ENCODE results near the gene SIRPG.
A peak's percentile ranks its signal among the peaks of the same experiment; 100 is the strongest.
"Not testable (repeated sequence)": the region's sequence is repeated elsewhere in the genome, so short reads cannot be mapped to it uniquely, and the experiment has no call there.

SIRPG gene

DNA sequence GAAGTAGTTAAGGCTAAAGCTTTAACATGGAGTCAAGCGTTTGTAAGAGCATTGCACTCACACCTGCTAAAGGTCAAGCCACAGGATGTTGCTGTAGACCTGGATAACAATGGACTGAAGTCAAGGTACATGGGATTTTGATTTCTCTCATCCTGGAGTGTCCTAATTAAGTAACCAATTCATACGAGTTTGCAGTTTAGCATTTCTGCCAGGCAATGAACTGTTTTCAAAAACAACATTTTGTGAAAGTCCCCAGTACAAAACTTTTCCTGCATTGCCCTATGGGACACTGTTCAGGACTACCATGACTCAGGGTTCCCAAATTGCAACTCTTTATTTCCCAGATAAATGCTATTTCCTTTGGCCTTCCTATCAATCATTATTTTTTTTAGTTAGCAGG is 20.4 kb downstream of the SIRPG start:
- no peak for DNase-seq (ENCODE audit: extremely low read depth in 1 of 2, low read depth in 1 of 2)

- DNase-seq (ENCODE audit: extremely low read depth in 1 of 2, low read depth in 1 of 2) = no peak
Observed at GRCh38 chr20:1636621-1637020, 21.0 kb downstream of the SIRPG start.

DNA sequence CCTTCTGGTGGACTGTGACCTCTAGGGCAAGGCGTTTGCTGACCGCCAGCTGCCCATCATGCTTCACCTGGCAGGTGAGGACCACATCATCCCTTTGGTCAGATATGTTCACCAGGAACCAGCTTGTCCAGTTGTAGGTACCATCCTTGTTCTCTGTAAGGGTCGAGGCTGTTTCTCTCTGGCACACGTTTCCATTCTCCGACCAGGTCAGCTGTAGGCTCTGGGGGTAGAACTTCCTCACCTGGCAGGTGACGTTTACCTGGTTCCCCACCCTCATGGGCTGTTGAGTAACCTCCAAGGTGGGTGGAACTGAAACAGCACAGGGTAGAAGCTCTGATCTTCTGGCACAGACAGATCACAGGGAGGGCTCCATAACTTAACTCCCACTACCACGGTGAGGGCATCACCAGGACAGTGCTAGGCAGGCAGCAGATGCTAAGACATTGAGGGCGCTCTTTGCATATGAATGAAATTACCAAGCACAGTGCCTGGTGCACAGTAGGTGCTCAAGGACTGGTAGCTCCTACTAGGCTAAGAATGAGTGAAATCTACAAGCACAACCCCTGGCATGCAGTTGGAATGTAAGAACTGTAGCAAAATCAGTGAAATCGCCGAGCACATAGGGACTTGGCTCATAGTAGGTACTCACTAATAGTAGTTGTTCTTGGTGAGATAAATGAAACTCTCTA is 22.1 kb downstream of the SIRPG start:
- DNase-seq (ENCODE audit: extremely low read depth in 1 of 2, low read depth in 1 of 2) = no peak

DNA sequence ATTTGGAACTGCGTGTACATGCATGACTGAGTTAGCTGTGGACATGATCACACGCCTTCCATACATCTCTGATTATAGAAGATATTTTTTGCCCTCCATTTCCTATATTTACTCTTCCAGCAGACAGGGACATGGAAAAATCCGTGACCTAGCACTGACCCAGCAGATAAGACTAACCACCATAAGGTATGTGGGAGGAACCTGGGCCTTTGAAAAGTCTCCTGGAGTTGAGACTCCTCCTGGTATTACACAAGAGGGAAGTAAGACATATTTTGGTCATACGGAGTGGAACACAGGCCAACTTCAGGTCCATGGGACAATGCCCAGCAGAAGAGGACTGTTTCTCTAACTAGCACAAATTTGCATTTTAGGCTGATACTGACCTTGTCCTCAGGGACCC is 24.0 kb downstream of the SIRPG start:
- no peak for DNase-seq (ENCODE audit: extremely low read depth in 1 of 2, low read depth in 1 of 2)

DNA sequence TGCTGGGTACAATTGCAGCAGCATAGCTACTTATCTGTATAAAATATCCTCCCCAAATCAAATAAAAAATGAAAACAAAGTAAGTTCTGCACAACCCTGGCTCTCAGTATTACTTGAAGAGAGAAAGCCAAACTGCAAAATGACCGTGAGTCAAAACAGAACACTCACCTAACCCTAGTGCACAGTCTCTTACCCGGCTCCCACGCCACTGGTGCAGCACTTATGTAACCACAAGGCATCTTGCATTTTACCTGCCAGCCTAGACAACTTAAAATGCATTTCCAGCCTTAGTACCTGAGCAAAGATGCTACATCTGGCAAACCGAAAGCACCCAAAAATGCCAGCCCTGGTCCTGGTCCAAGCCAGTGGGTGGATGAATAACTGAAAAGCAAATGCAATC is 25.4 kb downstream of the SIRPG start:
- peak in 1 of 2 donors; percentile 38 for DNase-seq (ENCODE audit: extremely low read depth in 1 of 2, low read depth in 1 of 2)

DNA sequence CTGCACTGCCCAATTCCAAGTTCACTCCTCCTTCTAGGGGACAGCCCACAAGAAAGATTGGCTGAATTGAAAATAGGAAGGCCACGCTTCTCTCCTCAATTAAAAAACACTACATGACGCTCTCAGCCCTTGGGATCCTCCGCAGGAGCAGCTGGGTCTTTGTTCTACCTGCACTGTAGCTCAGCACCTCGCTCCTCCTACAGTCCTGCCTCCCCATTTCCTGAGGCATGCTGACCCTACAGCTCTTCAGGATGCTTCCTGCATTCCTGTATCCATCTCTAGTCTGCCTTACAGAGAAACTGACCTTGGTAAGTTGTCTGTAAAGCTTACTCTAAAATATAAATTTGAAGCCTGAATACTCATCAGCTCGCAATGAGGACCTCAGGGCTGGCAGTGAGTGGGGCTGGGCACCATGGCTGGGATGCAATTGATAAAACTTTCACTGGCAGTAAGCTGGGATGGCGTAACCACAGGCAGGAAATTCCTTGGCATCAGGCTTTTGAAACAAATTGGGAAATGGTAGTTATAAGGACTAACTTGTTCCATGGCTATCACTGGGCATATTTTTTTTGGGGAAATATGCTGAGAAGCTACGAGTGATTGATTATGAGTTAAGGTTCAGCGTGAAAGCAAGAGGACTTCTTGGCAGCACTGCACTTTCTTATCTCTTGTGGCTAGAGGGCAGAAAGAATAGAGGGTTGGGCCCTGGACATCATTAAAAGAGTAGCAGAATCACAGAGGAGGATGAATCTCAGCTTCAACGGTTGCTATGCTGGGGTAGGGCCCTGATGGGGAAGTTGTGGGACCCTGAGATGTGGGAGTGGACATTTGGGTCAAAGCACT is 26.0 kb downstream of the SIRPG start:
- DNase-seq (ENCODE audit: extremely low read depth in 1 of 2, low read depth in 1 of 2) = no peak

DNA sequence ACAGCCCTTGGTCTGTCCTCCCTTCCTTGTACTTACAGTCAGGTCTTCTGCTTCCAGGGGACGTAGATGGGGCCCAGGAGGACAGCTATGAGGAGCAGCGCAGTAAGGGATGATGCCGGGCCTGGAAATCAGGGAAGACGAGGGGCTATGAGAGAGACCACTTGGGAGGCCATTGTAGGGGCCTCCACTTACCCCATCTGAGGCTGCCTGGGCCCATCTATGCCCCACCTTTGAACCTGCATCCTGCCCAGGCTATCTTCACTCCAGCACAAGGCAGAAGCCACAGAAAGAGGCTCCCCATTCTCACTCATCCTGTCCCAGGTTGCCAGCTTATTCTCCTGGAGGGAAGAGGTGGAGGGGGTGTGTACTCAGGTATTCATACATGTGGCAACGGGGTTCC is 27.4 kb downstream of the SIRPG start:
- DNase-seq (ENCODE audit: extremely low read depth in 1 of 2, low read depth in 1 of 2) = no peak

DNA sequence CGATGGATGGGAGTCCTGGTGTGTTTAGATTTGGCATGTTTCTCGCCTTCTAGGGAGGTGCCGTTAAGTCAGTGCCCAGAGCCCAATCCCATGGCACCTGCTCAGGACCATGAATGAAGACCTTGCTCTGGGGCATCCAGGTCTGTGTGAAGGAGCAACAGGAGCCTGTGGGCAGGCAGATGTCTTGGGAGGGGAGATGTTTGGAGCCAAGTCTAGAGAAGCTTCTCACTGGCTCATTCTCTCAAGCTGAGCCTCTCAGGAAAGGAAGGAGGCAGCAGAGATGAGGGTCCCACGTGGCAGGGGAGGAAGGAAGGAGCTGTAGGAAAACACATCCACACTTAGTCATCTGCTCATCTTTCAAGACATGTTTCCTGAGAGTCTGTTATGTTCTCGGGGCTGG is 28.3 kb downstream of the SIRPG start:
- no peak for DNase-seq (ENCODE audit: extremely low read depth in 1 of 2, low read depth in 1 of 2)

DNA sequence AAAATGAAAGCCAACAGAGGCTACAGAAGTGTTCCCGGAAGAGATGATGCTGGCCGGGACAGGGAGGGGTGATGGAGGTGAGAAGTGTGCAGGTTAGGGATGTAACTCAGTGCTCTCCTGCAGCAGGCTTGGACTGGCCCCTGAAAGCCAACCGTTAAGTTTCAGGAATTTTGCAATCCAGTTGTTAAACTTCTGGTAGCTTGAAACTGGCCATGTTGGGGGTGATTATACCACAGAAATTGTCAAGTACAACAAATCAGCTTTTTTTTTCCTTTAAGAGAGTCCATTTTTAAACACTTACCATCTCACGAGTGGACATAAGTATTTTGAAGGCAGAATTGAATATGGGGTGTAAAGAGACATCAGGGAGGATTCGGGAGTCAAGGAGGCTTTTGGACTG is 29.0 kb downstream of the SIRPG start:
- DNase-seq (ENCODE audit: extremely low read depth in 1 of 2, low read depth in 1 of 2) = no peak

- no peak for DNase-seq (ENCODE audit: extremely low read depth in 1 of 2, low read depth in 1 of 2)
Observed at GRCh38 chr20:1627200-1627550, 30.4 kb downstream of the SIRPG start.

DNA sequence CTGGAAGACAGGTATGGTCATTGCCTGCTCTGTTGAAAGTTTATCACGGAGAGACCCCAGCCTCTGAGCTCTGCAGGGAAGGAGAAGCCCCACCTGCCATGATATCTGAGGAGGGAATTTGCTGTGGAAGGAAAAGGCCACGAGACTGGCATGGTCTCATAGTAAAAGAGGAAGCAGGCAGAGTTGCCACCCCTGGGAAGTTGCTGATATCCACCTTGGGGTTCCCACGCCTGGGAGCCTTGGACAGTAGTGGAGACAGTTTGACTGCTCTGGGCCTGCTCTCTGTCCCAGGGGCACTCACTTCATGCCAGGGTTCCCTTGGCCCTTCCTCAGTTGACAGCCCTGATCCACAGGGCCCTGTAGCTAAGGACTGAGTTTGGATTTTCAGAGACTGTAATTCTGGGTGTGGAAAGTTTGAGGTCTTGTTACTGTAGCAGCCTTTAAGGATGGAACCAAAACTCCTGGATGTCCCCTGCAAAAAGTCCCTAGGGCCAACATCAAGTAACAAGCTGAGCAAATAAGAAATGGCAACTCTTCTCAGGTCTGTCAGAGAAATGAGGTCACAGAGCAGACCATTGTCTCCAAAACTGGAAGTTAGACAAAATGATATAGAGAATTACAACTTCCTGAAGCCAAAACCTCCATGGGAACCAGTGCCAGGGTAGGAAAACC is 30.9 kb downstream of the SIRPG start:
- DNase-seq (ENCODE audit: extremely low read depth in 1 of 2, low read depth in 1 of 2) = no peak

- DNase-seq (ENCODE audit: extremely low read depth in 1 of 2, low read depth in 1 of 2) = no peak
Observed at GRCh38 chr20:1625083-1625690, 32.4 kb downstream of the SIRPG start.

GRCh38 chr20:1623501-1624205 is 33.9 kb downstream of the SIRPG start:
- no peak for DNase-seq (ENCODE audit: extremely low read depth in 1 of 2, low read depth in 1 of 2)

- no peak for DNase-seq (ENCODE audit: extremely low read depth in 1 of 2, low read depth in 1 of 2)
Observed at GRCh38 chr20:1622450-1622849, 35.1 kb downstream of the SIRPG start.

DNA sequence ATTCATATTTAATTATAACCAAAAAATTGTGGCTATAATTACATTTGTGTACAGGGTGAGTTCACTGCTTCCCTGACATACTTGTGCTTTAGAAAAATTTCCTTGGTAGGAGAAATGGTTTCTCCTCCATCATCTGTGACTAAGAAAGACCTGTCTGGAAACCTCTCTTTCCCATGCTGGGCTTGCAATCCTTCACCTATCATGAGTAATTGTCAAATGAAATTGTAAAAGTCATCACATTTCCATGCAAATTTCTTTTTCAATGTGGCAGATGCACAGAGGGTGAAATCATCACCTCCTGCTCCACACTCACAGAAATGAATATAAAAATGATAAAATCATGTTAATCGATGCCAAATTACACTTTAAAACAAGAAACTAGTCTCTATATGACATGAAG is 36.3 kb downstream of the SIRPG start:
- DNase-seq (ENCODE audit: extremely low read depth in 1 of 2, low read depth in 1 of 2) = no peak

GRCh38 chr20:1619861-1620444 is 37.6 kb downstream of the SIRPG start, which contains the start of gene SIRPB1:
Gene SIRPB1, minus strand, starts transcription at chr20:1620009. Its CDS starts 65 bp downstream, at chr20:1619944.
- DNase-seq (ENCODE audit: extremely low read depth in 1 of 2, low read depth in 1 of 2) = no peak

DNA sequence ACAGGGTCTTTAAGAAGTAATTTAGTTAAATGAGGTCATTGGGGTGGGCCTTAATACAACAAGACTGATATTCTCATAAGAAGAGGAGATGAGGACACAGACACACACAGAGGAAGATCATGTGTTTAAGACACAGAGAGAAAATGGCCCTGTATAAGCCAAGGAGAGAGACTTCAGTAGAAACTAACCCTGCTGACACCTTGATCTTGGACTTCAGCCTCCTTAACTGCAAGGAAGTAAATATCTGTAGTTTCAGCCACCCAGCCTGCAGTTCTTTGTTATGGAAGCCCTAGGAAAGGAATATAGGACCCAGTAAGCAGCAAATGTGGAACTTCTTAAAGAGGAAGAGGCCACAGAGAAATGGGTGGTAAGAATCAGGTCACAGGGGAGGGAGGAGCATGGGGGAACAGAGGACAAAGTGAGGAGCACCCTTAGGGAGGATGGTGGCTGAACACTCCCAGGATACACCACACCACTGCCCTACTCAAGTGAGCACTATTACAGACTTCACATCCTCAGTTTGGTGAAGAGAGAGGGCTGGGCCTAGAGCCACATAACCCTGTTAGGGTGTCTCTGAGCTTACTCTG is 38.5 kb downstream of the SIRPG start:
- DNase-seq (ENCODE audit: extremely low read depth in 1 of 2, low read depth in 1 of 2) = no peak

- DNase-seq (ENCODE audit: extremely low read depth in 1 of 2, low read depth in 1 of 2) = no peak
Observed at GRCh38 chr20:1618479-1618878, 39.1 kb downstream of the SIRPG start.

GRCh38 chr20:1616858-1617434 is 40.6 kb downstream of the SIRPG start:
- DNase-seq (ENCODE audit: extremely low read depth in 1 of 2, low read depth in 1 of 2) = no peak

DNA sequence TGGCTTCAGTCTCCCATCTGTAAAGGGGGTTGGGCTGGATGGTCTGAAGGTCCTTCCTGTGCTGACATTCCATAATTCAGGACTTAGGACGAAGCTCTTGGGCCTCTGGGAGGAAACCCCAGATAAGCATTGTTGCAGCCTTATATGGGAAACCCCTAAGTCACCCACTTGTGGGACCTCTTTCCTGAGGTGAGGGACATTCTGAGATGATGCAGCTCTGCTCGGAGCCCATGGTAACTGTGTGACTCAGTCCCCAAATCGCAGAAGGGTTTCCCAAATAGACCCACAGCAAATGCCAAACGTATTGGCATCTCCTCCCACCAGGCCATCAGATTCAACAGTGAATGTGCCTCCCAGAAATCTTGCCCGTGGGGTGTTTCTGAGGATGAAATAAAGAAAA is 47.2 kb downstream of the SIRPG start:
- not testable (repeated sequence) for DNase-seq (ENCODE audit: extremely low read depth in 1 of 2, low read depth in 1 of 2)
